Keratinocyte (primary cell): ENCODE data around the gene HOXC12.

ENCODE experiments used
- CTCF ChIP-seq, 3 experiments: IDR thresholded peaks in 1 of 3; conservative IDR thresholded peaks in 1 of 3; optimal IDR thresholded peaks in 1 of 3; 2 replicates in 2 of 3; 3 replicates in 1 of 3; pipeline versions ENCODE3 to v1.5.1; 2011; ENCODE audit warnings: low read length in 3 of 3, mild to moderate bottlenecking in 3 of 3, moderate library complexity in 2 of 3, control low read depth in 1 of 3, inconsistent platforms in 1 of 3; ENCODE audit not compliant: insufficient read depth in 2 of 3; ENCODE audit errors: extremely low read depth in 1 of 3
- EZH2 ChIP-seq: IDR thresholded peaks from one replicate; pipeline ENCODE4 v1.6.1; 2012; ENCODE audit warnings: inconsistent platforms, mild to moderate bottlenecking, low read length, moderate library complexity

GRCh38 chr12:53924521-53925405, 29.9 kb upstream of the HOXC12 start:
- TF ChIP-seq EZH2: no peak
- no peak for TF ChIP-seq CTCF (optimal IDR thresholded peaks at IDR 0.05 in 1 of 3, IDR thresholded peaks at IDR 0.05 in 1 of 3, conservative IDR thresholded peaks at IDR 0.05 in 1 of 3; ENCODE audit: extremely low read depth in 1 of 3, insufficient read depth in 2 of 3, low read length in 3 of 3)
